Endometrium (tissue), 2 donors: ENCODE measurements around the gene PRRT2.
"Not testable (repeated sequence)": the region's sequence is repeated elsewhere in the genome, so short reads cannot be mapped to it uniquely, and the experiment has no call there.

Experiments
- FAIRE-seq: peaks from 2 replicates; lab custom pipeline; 2012; peaks lifted over from hg19 to GRCh38; lab: Jason Lieb, UNC
- donor health status: control.
- donor health status: control.

PRRT2 gene

DNA sequence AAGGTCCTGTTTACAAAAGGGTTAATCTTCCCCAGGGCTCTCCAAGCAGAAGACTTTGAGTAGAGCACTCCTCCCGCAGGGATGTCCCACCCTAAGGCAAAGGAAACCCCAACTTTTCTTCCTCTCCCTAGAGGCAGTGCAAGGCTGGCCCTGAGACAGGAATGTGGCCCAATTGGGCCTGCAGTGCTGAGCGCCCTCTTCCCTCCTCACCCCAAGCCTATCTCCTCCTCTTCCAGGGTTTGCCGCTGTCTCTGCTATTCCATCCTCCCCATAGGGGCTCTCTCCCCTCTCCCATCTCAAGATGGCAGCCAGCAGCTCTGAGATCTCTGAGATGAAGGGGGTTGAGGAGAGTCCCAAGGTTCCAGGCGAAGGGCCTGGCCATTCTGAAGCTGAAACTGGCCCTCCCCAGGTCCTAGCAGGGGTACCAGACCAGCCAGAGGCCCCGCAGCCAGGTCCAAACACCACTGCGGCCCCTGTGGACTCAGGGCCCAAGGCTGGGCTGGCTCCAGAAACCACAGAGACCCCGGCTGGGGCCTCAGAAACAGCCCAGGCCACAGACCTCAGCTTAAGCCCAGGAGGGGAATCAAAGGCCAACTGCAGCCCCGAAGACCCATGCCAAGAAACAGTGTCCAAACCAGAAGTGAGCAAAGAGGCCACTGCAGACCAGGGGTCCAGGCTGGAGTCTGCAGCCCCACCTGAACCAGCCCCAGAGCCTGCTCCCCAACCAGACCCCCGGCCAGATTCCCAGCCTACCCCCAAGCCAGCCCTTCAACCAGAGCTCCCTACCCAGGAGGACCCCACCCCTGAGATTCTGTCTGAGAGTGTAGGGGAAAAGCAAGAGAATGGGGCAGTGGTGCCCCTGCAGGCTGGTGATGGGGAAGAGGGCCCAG, 1.0 kb downstream of the PRRT2 start:
- FAIRE-seq, result no peak

- FAIRE-seq, result no peak
These were observed 1.9 kb downstream of the PRRT2 start for GRCh38 chr16:29813644-29814562.

- FAIRE-seq, result no peak
These were observed 2.6 kb downstream of the PRRT2 start for GRCh38 chr16:29814592-29814991.

GRCh38 chr16:29815032-29815721, 3.2 kb downstream of the PRRT2 start:
- FAIRE-seq, result no peak

GRCh38 chr16:29815793-29816693, 4.0 kb downstream of the PRRT2 start, which contains the start of gene PAGR1:
Gene PAGR1, plus strand, starts transcription at chr16:29816152. Its CDS starts 374 bp downstream, at chr16:29816526.
- FAIRE-seq, result peak; percentile 78

GRCh38 chr16:29816694-29817441, 4.9 kb downstream of the PRRT2 start:
- no peak for FAIRE-seq

- FAIRE-seq, result no peak
These were observed 6.1 kb downstream of the PRRT2 start for GRCh38 chr16:29818082-29818481.

DNA sequence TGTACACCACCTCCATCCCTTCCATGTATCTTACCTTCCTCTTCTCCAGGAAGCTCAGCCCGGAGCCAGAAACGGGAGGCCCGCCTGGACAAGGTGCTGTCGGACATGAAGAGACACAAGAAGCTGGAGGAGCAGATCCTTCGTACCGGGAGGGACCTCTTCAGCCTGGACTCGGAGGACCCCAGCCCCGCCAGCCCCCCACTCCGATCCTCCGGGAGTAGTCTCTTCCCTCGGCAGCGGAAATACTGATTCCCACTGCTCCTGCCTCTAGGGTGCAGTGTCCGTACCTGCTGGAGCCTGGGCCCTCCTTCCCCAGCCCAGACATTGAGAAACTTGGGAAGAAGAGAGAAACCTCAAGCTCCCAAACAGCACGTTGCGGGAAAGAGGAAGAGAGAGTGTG, 7.5 kb downstream of the PRRT2 start:
- FAIRE-seq, result no peak

GRCh38 chr16:29820271-29820701, 8.3 kb downstream of the PRRT2 start, which contains the start of gene MVP:
Gene MVP, plus strand, starts transcription at chr16:29820462. Its CDS starts 10,088 bp downstream, at chr16:29830550.
- no peak for FAIRE-seq

GRCh38 chr16:29820730-29821642, 9.0 kb downstream of the PRRT2 start:
- no peak for FAIRE-seq

DNA sequence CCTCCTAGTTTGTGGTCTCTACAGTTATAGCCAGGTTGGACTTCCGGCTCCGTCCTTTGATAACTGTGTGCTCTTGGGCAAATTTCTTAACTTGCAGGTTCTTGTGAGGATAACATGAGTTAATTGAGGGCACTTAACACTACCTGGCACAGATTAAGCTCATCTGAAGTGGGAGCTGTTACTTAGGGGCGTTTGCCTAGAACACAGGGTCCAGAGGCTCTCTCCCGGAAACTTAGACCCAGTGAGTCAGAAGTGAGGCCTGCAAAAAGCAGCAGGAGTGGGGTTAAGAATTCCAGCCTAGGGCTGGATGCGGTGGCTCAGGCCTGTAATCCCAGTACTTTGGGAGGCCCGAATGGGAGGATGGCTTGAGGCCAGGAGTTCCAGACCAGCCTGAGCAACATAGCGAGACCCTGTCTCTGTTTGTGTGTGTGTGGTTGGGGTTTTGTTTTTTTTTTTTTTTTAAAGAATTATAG, 9.7 kb downstream of the PRRT2 start:
- no peak for FAIRE-seq

GRCh38 chr16:29824589-29825144, 12.7 kb downstream of the PRRT2 start:
- no peak for FAIRE-seq

DNA sequence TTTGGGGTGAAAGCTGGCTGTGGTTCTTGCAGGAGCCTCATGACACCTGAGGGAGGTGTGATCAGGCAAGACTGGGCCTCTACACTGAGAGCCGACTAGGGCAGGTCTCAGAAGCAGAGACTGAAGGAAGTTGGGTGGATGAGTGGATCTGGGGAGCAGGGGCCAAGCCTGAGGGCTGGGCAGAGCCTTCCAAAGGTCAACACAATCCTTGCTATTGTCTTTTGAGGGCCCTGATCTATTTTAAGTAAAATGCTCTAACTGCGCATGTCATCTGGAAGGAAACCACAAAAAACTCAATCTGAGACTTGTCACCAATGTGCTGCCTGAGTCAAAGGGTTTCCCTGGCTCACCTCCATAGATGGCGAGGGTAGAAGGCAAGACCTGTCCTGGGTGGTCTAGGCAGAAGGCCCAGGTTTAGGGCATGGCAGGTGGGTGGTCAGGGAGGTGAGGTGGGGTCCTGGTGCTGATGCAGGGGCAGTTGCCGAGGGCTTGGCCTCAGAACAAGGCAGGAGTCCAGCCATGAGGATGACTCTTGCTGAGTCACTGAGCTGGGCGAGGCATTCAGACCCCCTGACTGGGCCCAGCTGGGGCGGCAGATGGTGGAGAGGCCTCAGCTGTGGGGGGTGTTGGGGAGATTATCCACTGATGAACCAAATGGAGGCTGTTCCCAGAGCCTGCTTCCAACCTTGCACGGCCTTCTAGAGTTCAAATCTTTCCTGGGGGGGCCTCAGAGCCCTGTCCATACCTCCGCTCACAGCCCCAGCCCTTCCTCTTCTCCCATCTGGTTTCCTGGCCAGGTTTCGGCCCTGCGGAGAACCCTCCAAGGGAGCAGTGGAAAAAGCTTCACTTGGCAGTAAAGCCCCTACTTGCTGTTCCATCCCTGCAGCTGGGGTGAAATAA, 13.4 kb downstream of the PRRT2 start:
- no peak for FAIRE-seq

GRCh38 chr16:29826342-29826695, 14.3 kb downstream of the PRRT2 start:
- no peak for FAIRE-seq

GRCh38 chr16:29830774-29831173, 18.8 kb downstream of the PRRT2 start:
- FAIRE-seq, result no peak

- FAIRE-seq, result no peak
These were observed 19.5 kb downstream of the PRRT2 start for GRCh38 chr16:29831490-29831889.

- not testable (repeated sequence) for FAIRE-seq
These were observed 21.2 kb downstream of the PRRT2 start for GRCh38 chr16:29833219-29833618.

- no peak for FAIRE-seq
These were observed 22.1 kb downstream of the PRRT2 start for GRCh38 chr16:29834079-29834478.
